NCI-H524 treated with DMSO at 0.1 percent for 48 hours (cell line): Measurements from ENCODE around the gene USP37.

Experiments
- DNase-seq: peaks from one replicate; lab custom pipeline; 2025; lab: John Stamatoyannopoulos, UW

USP37 gene

DNA sequence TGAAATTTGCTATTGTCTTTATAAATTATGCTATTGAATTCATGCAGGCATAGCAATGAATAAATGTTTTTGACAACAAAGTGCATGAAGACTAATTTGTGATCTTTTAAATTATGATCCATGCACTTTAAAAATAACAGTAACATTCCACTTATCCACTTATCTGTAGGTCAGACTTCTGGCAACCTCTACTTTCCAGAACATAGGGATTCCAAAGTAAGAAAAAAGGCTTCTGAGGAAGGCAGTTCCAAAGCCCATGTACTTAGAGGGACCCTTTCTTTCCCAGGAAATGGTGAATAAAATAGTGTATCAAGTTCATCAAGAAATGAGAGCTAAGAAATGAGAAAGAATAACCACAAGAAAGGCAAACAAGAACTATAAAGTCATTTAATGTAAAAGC, 90.9 kb downstream of the USP37 start:
- DNase-seq = no peak

DNA sequence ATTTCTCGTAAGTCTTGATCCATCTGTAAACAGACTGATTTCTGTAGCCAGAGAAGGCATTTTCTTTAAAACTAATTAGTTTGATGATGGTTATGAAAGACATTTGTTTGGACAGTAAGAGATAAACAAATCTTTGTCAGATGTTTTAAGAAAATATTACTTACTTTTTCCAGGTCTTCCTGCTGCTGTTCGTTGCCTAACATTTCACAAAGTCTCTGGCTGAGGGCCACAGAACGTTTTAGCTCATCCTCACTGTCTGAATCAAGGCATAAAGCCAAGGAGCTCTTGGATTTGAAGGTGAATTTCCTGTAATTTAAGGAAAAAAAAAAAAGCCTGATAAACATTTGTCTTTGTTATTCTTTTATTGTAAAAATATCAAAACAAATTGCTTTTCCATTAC, 91.5 kb downstream of the USP37 start:
- DNase-seq = no peak

DNA sequence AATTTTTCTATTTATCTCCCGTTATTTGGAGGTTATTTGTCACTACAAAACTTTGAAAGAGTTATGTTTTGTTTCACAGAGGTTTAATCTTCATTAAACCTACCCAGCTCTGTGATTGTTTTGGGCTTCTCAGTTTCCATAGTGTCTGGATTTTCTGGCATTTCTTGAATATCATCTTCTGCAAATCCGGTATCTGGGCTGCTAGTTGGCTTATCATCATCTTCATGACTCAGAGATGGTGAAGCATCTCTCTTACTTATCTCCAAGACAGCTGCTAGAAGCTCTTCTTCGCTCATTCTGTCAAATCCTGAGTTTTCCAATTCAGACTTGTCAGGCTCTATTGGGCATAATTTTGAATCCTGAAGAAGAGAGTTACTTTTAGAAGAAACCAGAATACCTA, 93.6 kb downstream of the USP37 start:
- DNase-seq = no peak

DNA sequence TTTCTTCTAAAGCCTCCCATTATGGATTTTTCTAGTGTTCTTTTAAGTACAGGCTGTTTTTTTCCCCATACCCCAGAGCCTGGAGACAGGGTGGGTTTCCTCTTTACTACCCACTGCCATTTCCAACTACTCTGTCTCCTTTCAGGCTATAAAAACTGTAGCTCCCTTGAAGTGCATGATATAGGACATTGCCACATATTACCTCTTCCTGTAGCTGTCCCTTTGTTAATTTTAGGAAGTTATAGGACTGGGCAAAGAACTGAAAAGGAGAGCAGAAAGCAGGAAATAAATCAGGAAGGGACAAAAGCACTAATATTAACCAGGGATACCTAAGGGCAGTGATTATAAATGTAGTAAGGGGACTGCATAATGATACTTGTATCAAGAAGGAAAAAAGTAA, 95.2 kb downstream of the USP37 start:
- no peak for DNase-seq

DNA sequence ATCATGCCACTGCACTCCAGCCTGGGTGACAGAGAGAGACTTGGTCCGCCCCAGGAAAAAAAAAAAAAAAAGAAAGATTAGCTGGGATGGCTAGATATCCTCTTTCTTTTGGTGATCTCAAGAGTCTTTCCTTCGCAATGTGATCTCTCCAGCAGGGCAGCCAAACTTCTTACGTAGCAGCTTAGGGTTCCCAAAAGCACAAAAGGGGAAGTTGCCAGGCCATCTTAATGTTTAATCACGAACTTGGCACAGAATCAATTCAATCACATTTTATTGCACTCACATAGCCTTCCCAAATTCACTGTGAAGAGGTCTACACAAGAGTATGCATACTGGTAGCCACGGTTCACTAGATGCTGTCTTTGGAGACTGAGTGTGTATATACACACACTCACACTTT, 96.2 kb downstream of the USP37 start:
- DNase-seq = no peak

DNA sequence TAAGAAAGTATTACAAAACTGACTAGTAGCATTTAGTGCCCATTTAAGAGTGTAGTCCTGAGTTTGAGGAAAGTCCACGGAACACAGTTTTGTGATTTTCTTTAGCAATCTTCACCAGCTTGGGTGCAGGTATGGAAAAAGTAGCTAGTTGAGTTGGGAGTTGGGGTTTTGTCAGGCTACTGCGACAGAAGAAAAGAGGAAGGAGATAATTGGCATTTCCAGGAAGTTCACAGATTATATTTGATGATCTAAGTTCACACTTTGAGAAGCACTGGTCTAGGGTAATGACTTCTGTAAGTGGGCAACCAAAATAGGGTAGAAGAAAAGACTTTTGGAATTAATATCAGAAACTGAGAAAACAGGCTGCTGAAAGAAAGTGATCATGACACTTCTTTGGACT, 97.1 kb downstream of the USP37 start:
- DNase-seq = no peak

DNA sequence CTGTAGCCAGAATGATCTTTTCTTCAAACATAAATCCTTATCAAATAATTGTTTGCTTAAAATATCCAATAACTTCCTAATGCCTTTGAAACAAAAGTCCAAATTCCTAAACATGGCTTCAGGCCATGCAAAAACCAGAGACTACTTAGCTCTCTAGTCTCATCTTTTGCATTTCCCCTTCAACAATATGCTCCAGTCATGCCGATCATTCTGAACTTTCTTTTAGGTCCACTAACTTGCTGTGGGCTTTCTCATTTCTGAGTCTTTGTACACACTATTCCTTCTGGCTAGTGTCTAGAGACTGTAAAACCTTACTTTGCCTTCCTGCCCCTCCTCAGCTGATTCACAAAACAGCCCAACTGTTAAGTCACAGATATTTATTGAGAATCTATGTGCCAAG, 97.7 kb downstream of the USP37 start:
- no peak for DNase-seq

DNA sequence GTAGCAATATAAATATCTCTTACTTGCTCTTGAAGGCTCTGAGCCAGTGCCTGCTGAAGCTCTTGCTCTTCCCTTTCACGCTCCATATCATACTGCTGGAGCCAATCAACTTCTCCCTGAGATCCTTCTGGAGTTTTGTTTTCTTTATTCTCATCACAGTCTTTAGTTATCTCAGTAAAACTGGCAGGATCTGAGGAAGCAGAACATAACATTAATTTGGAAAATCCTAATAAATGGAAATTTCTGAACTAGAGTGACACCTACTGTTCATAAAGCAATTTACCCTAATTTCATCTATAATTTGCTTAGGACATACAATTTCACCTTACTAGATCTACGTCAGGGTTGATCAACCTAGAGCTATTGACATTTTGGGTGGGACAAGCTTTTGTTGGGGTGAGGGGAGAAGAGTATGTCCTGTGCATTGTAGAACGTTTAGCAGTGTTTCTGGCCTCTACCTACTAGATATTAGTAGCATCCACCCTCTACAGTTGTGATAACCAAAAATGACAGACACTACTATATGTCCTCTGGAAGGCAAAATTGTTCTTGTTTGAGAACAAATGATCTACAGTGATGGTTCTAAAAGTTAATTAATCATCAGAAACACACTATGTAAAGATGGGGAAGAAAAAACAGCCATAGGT, 102.0 kb downstream of the USP37 start:
- DNase-seq = no peak

DNA sequence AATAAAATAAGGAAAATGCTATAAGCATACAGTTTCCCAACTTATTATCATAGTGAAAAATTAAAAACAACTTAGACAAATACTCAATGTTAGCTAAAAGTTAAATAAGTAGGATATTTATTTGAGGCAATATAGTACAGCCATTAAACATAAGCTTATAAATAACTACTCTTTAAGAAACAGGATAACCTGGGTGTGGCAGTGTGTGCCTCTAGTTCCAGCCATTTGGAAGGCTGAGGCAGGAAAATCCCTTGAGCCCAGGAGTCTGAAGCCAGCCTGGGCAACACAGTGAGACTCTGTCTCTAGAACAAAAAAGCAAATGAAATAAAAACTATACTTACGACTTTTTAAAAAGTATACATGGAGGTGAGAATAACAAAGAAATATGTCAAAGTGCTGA, 109.6 kb downstream of the USP37 start:
- no peak for DNase-seq

DNA sequence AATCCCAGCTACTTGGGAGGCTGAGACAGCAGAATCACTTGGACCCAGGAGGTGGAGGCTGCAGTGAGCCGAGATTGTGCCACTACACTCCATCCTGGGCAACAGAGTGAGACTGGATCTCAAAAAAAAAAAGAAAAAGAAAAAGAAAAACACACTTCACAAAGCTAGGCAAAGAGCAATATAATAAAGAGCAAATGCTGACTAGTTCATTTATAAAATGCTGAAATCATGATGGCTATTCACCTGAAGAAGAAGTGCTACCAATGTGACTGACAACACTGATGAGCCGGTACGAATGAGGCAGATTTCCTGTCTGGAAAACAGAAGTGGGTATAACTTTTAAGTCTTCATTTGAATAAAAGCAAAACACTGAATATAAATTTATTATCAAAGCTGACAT, 111.3 kb downstream of the USP37 start:
- DNase-seq = no peak

DNA sequence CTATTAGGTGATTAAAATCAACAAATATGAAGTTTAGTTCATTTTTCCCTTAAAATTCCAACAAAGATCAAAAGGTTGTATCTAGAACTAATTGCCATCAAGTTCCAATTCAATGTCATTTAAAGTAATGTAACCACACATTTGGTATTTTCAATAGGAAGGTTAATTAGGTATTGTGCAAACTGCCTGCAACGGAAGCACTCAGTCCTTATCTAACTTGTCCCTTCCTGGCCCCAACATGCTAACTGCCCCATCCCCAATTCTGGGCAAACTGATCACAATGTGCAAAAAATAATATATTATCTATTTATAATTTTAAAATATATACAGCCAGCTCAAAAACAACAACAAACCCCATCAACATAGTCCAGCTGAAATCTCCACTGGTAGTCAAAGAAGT, 116.1 kb downstream of the USP37 start:
- DNase-seq = no peak

DNA sequence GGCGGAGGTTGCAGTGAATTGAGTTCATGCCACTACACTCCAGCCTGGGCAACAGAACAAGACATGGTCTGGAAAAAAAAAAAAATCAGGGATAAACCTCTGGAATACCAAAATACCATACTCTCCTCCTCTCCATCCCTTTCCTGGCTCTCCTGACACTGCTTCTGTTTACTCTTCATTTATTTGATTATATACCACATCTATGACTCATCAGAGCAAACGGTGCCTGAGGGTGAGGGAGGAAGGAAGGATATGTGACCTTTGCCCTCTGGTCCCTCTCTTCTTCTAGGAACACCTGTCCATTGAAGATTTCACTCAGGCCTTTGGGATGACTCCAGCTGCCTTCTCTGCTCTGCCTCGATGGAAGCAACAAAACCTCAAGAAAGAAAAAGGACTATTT, 119.2 kb downstream of the USP37 start:
- DNase-seq = no peak

DNA sequence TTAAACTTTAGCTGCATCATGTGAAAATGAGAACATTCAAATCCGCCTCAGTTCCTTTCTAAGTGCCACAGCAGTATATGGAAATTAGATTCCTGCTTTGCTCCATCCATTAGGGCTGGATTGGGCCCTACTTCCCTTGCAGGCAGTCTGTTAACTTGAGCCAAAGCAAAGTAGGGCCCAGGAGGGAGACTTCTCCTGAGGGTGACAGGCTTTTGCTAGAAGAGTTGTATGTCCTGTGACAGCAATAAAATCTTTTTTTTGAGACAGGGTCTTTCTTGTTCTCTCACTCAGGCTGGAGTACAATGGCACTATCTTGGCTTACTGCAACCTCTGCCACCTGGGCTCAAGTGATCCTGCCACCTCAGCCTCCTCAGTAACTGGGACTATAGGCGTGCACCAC, 121.1 kb downstream of the USP37 start:
- no peak for DNase-seq

DNA sequence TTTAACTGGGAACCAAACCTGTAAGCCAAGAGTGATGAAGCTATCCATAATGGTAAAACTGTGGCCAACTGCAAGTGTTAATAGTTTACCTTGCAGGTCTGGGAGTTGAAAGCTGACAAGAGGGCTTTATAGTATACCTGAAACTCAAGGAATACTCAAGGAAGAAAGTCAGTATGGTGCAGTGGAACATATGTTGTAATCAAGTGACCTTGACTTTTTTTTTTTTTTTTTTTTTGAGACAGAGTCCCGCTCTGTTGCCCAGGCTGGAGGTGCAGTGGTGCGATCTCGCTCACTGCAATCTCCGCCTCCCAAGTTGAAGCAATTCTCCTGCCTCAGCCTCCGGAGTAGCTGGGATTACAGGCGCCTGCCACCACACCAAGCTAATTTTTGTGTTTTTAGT, 121.6 kb downstream of the USP37 start:
- DNase-seq = no peak

DNA sequence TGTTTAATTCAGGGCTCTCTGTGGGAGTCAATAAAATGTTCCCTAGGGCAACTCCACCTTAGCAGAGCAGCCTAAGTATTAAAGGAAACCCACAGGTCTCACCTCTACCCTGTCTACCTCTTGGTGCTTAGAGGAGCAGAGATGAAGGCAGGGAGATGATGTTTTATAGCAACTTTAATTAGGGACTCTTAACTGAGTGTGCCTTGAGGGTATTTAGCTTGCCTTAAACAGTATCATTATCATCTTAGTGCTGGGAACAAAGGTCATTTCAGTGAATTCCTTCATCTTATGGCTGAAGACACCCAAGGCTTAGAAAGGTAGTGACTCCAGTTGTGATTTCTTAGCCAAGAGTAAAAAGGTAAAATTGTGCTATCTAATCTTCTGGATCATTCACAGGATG, 122.5 kb downstream of the USP37 start:
- DNase-seq = no peak

DNA sequence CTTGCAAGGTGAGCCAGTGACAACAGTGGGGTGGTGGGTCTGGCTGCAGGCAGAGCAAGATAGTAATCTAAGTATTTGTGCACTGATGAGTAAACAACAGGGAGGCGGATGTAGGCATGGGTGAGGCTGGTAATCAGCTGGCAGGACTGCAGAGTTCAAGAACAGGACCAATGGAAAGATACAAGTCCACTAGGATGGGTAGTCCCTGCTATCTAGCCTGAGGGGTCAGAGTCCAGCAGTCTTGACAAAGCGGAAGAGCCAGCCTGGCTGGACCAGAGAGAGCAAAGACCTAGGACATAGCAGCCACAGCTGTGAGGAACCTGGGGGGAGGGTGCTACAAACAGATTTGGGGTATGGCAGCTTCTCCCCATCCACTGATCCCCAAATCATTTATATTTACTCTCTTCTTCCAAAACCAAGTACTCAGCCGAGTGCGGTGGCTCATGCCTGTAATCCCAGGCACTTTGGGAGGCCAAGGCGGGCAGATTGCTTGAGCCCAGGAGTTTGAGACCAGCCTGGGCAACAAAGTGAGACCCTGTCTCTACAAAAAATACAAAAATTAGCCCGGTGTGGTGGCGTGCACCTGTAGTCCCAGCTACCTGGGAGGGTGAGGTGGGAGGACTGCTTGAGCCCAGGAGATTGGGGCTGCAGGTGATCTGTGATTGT, 123.3 kb downstream of the USP37 start:
- no peak for DNase-seq

DNA sequence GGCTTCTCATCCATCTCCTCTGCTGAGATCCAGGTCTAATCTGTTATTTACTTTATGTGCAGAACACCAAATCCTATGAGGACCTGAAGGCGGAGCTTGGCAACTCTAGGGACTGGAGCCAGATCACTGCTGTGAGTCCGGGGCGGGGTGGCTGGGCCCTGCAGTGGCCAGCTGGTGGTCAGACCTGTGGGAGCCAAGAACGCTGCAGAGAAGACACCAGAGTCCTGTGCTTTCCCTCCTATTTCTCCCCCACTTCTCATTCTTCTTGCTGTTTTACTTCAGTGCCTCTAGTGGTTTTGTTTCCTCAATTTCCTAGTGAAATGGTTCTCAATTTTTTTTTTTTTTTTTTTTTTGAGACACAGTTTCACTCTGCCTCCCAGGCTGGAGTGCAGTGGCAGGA, 129.6 kb downstream of the USP37 start:
- no peak for DNase-seq

DNA sequence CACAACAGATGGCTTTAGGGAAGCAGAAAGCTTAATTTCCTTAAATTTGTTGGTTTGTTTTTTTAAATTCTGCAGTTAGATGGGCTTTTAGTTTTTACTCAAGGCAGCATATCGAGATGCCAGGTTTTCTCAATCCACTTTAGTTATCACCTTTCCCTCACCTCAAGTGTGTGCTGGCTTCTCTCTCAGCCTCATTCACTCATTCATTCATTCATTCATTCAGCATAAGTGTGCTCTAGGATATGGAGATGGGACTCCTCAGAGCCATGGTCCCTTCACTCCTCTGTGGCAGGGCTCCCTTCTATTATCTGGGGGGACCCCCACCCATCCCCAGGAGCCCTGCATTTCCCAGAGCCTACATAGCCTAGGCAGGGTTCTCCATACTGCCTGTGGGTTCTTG, 130.2 kb downstream of the USP37 start:
- DNase-seq = no peak

DNA sequence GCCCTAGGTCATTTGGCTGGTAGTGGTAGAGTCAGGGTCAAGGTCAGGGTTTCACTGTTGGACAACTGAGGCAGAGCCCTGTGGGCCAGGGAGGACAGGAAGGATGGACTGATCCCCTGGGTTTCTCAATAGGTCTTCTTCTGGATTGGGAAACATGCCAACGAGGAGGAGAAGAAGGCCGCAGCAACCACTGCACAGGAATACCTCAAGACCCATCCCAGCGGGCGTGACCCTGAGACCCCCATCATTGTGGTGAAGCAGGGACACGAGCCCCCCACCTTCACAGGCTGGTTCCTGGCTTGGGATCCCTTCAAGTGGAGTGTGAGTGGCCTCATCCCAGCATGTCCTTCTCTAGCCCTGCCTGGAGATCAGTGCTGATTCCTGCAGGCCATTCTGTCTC, 131.2 kb downstream of the USP37 start:
- DNase-seq = no peak

DNA sequence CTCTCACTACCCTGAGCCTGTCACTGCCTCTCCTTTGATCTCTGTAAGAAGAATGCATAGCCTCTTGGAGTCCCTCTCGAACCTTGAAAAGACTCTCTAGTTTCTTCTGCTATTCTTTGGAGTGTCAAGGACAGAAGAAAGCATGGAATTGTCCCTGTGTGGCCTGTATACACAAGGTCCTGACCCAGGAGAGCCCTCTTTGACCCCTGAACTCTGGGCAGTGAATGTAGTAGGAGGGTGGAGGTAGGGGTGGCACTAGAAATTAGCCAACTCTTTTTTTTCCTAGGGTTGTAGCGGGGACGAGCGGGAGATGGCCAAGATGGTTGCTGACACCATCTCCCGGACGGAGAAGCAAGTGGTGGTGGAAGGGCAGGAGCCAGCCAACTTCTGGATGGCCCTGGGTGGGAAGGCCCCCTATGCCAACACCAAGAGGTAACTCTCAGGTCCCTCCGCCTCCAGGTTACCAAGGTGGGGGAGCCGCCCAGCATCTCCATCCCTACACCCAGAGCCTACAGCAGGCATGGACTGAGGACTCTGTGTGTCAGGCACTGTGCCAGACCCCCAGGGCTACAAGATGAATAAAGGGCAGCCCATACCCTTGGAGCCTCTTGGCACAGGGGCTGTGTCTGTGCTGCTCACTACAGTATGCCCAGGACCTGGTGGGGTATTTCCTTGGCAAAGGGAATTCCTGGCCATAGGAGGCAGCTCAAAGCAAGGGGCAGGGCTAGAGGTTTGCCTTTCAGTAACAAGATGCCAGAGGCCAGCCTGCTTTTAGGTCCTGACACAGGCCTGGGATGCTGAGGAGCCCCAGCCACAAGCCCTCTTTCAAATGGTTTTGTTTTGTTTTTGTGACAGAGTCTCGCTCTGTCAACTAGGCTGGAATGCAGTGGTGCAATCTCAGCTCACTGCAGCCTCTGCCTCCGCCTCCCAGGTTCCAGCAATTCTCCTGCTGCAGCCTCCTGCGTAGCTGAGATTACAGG, 132.9 kb downstream of the USP37 start:
- no peak for DNase-seq

DNA sequence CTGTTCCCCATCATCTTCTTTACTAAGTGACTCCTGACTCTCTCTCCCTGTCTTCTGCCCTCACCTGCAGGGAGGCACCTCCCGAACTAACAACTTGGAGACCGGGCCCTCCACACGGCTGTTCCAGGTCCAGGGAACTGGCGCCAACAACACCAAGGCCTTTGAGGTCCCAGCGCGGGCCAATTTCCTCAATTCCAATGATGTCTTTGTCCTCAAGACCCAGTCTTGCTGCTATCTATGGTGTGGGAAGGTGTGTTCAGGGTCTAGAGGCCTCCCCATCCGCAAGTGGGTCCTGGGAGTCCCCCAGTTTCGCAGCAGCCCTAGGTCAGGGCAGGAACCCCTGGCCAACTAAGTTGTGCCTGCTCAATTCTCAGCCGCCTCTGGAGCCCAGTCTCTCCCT, 133.7 kb downstream of the USP37 start:
- DNase-seq = no peak

DNA sequence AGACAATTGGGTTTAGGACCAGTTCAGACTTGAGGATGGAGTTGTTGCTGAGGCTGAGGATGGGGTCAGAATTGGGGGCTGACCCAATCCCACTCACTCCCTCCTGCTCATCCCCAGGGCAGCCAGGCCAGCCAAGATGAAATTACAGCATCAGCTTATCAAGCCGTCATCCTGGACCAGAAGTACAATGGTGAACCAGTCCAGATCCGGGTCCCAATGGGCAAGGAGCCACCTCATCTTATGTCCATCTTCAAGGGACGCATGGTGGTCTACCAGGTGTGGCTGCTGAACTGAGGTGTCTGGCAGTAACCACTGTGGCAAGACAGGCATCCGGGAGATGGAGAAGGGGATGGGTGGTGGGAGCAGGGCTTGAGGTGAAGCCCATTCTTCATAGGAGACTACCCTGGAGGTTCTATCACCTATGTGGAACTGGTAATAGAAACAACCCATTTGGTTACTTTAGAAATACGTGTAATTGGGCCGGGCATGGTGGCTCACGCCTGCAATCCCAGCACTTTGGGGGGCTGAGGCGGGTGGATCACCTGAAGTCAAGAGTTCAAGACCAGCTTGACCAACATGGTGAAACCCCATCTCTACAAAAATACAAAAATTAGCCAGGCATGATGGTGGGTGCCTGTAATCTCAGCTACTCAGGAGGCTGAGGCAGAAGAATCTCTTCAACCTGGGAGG, 135.3 kb downstream of the USP37 start:
- no peak for DNase-seq

DNA sequence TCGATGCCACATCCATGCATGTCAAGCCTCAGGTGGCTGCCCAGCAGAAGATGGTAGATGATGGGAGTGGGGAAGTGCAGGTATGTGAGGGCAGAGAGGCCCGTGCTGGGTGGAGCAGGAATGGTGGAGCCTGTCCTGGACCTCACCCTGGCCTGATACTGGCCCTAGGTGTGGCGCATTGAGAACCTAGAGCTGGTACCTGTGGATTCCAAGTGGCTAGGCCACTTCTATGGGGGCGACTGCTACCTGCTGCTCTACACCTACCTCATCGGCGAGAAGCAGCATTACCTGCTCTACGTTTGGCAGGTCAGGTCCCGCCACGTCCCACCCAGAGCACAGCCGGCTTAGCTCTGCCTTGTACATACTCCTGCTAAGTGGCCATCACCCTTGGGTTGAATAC, 136.3 kb downstream of the USP37 start:
- no peak for DNase-seq
